D721Med (cell line): Measurements from ENCODE around the gene BTG3.

Experiments
- DNase-seq: peaks from one replicate; pipeline ENCODE4 v3.0.0; 2011; ENCODE audit warnings: low spot score; ENCODE audit not compliant: insufficient read length
- FAIRE-seq: peaks from 2 replicates; lab custom pipeline; 2011; peaks lifted over from hg19 to GRCh38; lab: Jason Lieb, UNC
- TF ChIP-seq, protein P1 (sequence below): IDR thresholded peaks from 2 replicates; pipeline ENCODE4 v1.5.1; 2012; ENCODE audit warnings: mild to moderate bottlenecking, control low read depth; ENCODE audit not compliant: insufficient read depth; ENCODE audit errors: missing control alignments

The BTG3 gene

DNA sequence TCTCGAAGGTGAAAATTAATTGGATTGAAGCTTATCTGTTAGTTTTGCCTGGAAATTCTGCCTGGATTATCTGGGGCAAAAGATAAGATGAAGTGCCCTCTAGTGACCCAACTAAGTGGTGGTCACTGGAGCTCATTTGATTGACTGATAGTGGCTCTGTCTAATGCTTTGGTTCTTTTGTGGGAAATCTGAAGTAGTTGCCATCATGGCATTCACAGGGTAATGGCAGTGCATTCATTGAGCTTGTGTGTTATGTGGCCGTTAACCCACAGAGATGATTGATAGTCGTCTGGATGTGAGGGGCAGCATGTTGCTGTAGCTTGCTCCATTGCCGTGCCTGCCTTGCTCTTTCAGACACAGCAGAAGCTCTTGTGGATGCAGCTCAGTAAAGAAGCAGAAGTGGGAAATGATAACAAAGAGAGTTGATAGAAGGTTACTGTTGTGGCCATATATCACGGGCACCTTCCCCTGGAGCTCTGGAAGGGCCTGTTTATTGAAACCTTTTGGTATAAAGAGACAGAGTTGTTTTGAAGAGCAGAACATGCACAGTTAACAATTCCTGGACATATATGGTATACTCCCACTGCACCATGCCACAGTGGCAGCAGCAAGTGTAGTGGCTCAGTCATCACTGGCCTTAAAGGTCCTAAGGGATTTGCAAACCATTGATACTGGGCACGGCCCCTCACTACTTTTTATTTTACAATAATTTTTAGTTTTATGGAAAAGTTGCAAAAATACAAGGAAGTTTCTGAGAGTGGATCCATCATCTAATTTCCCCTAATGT is 57.8 kb downstream of the BTG3 start:
- DNase-seq (no peak), FAIRE-seq (no peak)
- TF ChIP-seq, protein P1, sequence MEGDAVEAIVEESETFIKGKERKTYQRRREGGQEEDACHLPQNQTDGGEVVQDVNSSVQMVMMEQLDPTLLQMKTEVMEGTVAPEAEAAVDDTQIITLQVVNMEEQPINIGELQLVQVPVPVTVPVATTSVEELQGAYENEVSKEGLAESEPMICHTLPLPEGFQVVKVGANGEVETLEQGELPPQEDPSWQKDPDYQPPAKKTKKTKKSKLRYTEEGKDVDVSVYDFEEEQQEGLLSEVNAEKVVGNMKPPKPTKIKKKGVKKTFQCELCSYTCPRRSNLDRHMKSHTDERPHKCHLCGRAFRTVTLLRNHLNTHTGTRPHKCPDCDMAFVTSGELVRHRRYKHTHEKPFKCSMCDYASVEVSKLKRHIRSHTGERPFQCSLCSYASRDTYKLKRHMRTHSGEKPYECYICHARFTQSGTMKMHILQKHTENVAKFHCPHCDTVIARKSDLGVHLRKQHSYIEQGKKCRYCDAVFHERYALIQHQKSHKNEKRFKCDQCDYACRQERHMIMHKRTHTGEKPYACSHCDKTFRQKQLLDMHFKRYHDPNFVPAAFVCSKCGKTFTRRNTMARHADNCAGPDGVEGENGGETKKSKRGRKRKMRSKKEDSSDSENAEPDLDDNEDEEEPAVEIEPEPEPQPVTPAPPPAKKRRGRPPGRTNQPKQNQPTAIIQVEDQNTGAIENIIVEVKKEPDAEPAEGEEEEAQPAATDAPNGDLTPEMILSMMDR: peak; percentile 12

DNA sequence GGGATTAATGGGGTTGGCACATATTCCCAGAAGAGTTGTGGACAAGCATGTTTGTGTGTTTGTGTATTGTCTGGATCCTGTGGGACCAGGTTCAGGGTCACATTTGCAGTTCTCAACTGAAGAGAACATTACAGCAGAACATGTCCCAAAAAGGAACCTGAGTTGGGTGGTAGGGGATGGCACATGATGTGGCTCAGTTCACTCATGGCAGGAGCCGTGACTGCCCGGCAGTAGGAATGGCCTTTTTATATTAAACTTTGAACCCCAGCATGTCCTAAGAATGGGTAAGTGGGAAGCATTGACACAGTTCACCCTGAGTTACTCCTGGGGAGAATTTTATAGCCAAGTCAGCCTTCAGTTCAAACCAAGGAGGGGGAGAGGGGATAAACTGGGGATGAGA is 58.6 kb downstream of the BTG3 start:
- TF ChIP-seq, protein P1: no peak
- DNase-seq: no peak
- FAIRE-seq: peak; percentile 41

DNA sequence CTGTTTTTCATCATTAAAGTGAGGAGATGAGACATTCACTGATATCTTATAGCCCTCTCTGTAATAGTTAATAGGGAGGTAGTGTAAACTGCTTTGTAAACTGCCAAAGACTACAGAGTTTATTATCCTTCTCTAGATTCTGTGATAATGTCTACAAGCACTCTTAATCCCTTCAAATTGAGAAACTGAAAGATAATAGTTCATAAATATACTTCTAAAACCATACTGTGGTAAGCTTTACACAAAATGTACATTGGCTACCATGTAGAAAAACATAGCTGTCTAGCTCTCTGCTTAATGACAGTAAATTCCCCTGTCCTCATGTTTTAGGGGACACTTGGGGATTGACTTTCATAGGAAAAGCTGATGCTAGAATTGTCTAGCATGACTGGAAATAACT is 60.3 kb downstream of the BTG3 start:
- DNase-seq: no peak
- FAIRE-seq: no peak
- TF ChIP-seq, protein P1: no peak

DNA sequence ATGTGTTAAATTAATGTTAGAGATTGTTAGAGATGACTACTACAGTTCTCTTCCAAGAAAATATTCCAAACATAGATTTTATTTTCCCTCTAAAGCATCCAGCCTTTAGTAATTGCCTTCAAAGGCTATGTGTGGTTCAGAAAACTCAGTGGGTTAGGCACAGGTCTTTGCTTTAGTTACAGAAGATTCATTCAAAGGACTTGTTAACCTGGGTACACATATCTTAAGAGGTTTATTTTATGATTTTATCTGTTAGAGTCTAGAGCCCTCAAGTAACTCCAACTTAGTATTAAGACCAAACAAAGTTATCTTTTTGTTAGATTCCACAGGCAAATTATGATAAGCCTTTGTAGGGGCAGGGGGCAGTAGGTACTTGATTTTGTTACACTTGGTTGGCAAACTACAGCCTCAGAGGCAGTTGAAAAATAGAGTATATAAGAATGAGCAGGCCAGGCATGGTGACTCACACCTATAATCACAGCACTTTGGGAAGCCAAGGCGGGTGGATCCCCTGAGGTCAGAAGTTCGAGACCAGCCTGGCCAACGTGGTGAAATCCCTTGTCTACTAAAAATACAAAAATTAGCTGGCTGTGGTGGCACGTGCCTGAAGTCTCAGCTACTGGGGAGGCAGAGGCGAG is 61.9 kb downstream of the BTG3 start:
- DNase-seq (no peak), FAIRE-seq (no peak)
- TF ChIP-seq, protein P1: no peak

DNA sequence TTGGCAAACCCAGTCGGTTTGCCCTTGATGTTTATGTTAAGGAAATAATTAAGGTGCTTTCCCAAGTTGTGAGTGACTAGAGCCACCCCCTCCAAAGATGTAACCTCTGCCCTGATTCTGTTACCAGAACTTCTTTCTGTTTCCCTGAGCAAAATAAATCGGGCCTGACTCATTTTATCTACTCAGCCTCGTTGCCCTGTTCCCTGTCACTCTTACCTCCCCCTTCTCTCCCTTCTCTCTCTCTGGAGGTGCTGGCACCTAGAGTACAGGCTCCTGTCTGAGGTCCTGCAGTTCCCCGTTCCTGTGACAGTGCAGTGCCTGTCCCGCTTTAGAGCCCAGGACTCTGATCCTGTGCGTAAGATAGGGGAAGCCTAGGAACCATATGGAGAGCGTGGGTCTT is 64.4 kb downstream of the BTG3 start:
- DNase-seq (no peak), FAIRE-seq (no peak)
- TF ChIP-seq, protein P1: no peak

DNA sequence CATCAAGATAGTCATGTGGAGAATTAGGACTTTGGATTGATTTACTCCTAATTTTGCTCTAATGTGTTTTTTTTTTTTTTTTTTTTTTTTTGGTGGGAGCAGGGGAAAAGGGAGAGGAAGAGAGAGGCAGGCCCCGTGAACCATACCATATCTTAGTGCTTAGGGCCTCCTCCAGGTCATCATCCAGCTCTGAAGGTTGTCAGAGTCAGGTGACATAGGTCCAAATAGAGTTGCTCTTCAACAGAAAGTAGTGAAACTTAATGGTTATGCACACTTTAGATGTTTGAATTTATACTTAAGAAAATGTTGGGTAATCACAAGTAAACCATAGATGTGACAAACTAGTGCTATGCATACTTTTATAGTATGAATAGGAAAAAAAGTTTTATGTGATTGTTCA is 67.7 kb downstream of the BTG3 start:
- FAIRE-seq: no peak
- TF ChIP-seq, protein P1: no peak
- no peak for DNase-seq
